HepG2 (cell line): Measurements from ENCODE around the gene NEK11.

Source experiments
- CEBPG ChIP-seq: IDR thresholded peaks from 2 replicates; pipeline ENCODE4 v1.6.1; 2016
- EHMT2 ChIP-seq: fragments of 200-600 bp; sonication (generic); IDR thresholded peaks from 2 replicates; pipeline ENCODE4 v1.7.0; 2017; ENCODE audit warnings: antibody characterized with exemption, low read depth, low read length, borderline replicate concordance
- EZH2 ChIP-seq: conservative IDR thresholded peaks from 2 replicates; pipeline ENCODE4 v1.6.1; 2012; ENCODE audit warnings: mild to moderate bottlenecking, low read depth, low read length, moderate library complexity
- HES4 ChIP-seq: sonication (generic); formaldehyde crosslinking; IDR thresholded peaks from 2 replicates; pipeline ENCODE4 v1.9.0; 2021; ENCODE audit warnings: mild to moderate bottlenecking, missing genetic modification reagents, borderline replicate concordance
- KDM4B ChIP-seq: sonication (generic); formaldehyde crosslinking; IDR thresholded peaks from 2 replicates; pipeline ENCODE4 v1.4.0; 2020; ENCODE audit warnings: missing genetic modification reagents
- POLR2AphosphoS5 ChIP-seq: IDR thresholded peaks from 2 replicates; pipeline ENCODE4 v1.6.1; 2012; ENCODE audit warnings: low read depth, low read length
- RAD21 ChIP-seq: fragments of 450-650 bp; formaldehyde crosslinking; IDR thresholded peaks from 2 replicates; pipeline ENCODE4 v1.5.0; 2020; ENCODE audit warnings: mild to moderate bottlenecking
- SP2 ChIP-seq: sonication (generic); formaldehyde crosslinking; IDR thresholded peaks from 2 replicates; pipeline ENCODE4 v1.5.1; 2020; ENCODE audit warnings: mild to moderate bottlenecking, missing genetic modification reagents
- WIZ ChIP-seq: sonication (generic); formaldehyde crosslinking; IDR thresholded peaks from 2 replicates; pipeline ENCODE4 v1.5.1; 2020; ENCODE audit warnings: mild to moderate bottlenecking, missing genetic modification reagents
- ZBTB42 ChIP-seq: sonication (generic); formaldehyde crosslinking; IDR thresholded peaks from 2 replicates; pipeline ENCODE4 v1.5.0; 2020; ENCODE audit warnings: mild to moderate bottlenecking, missing genetic modification reagents
- TF ChIP-seq, protein P1 (sequence below): conservative IDR thresholded peaks from 2 replicates; pipeline ENCODE4 v1.6.1; 2018; ENCODE audit warnings: missing genetic modification reagents
- TF ChIP-seq, protein P2 (sequence below): sonication (generic); formaldehyde crosslinking; IDR thresholded peaks from 2 replicates; pipeline ENCODE4 v1.5.0; 2020; ENCODE audit warnings: mild to moderate bottlenecking, missing genetic modification reagents, moderate library complexity
- TF ChIP-seq, protein P3 (sequence below): sonication (generic); formaldehyde crosslinking; IDR thresholded peaks from 2 replicates; pipeline ENCODE4 v1.4.0; 2020; ENCODE audit warnings: missing genetic modification reagents

DNA sequence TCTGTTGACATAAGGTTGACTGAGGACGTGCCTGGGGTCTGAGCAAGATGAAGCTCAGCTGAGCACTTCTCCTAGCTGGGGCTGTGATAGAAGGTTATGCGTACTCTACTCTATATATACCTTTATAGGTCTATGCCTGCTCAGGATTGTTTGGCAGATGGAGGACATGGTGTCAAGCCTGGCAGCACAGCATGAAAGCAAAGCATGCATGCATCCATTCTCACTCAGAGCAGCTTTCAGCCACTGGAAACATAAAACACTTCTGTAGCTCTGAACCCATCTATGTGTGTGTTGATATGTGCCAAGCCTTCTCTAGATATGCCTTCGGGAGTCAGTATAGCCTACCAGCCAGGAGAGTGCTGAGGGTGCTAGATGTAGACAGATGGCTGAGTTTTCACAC, 212.6 kb downstream of the NEK11 start:
- TF ChIP-seq ZBTB42 = no peak
- TF ChIP-seq, protein P1, sequence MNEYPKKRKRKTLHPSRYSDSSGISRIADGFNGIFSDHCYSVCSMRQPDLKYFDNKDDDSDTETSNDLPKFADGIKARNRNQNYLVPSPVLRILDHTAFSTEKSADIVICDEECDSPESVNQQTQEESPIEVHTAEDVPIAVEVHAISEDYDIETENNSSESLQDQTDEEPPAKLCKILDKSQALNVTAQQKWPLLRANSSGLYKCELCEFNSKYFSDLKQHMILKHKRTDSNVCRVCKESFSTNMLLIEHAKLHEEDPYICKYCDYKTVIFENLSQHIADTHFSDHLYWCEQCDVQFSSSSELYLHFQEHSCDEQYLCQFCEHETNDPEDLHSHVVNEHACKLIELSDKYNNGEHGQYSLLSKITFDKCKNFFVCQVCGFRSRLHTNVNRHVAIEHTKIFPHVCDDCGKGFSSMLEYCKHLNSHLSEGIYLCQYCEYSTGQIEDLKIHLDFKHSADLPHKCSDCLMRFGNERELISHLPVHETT (CRISPR knock-in tag) = no peak
- TF ChIP-seq, protein P2, sequence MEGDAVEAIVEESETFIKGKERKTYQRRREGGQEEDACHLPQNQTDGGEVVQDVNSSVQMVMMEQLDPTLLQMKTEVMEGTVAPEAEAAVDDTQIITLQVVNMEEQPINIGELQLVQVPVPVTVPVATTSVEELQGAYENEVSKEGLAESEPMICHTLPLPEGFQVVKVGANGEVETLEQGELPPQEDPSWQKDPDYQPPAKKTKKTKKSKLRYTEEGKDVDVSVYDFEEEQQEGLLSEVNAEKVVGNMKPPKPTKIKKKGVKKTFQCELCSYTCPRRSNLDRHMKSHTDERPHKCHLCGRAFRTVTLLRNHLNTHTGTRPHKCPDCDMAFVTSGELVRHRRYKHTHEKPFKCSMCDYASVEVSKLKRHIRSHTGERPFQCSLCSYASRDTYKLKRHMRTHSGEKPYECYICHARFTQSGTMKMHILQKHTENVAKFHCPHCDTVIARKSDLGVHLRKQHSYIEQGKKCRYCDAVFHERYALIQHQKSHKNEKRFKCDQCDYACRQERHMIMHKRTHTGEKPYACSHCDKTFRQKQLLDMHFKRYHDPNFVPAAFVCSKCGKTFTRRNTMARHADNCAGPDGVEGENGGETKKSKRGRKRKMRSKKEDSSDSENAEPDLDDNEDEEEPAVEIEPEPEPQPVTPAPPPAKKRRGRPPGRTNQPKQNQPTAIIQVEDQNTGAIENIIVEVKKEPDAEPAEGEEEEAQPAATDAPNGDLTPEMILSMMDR (CRISPR knock-in tag) = no peak
- TF ChIP-seq KDM4B = no peak
- TF ChIP-seq, protein P3, sequence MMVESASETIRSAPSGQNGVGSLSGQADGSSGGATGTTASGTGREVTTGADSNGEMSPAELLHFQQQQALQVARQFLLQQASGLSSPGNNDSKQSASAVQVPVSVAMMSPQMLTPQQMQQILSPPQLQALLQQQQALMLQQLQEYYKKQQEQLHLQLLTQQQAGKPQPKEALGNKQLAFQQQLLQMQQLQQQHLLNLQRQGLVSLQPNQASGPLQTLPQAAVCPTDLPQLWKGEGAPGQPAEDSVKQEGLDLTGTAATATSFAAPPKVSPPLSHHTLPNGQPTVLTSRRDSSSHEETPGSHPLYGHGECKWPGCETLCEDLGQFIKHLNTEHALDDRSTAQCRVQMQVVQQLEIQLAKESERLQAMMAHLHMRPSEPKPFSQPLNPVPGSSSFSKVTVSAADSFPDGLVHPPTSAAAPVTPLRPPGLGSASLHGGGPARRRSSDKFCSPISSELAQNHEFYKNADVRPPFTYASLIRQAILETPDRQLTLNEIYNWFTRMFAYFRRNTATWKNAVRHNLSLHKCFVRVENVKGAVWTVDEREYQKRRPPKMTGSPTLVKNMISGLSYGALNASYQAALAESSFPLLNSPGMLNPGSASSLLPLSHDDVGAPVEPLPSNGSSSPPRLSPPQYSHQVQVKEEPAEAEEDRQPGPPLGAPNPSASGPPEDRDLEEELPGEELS (CRISPR knock-in tag) = no peak
- TF ChIP-seq WIZ (CRISPR knock-in tag) = no peak
- no peak for TF ChIP-seq POLR2AphosphoS5
- TF ChIP-seq HES4 (CRISPR knock-in tag) = no peak
- TF ChIP-seq RAD21 = no peak
- no peak for TF ChIP-seq EHMT2
- no peak for TF ChIP-seq SP2
- no peak for TF ChIP-seq EZH2
- no peak for TF ChIP-seq CEBPG (CRISPR knock-in tag)
